ENCODE results near the gene PLEKHJ1. TPM values are rescaled to one million over a fixed set of nuclear protein-coding genes. Genes with fewer than 3 reads are reported as not detected.

PLEKHJ1 gene
- total RNA-seq, 1 experiment from 2014 or later, result 119 TPM

- intact Hi-C loops (cut with micrococcal nuclease; ENCODE audit: unreplicated experiment), result no loop called here
- POLR2A ChIA-PET, result no interaction called here
- H3K4me3 ChIP-seq (ENCODE audit: low read depth, low read length), result no peak overlapping the region
- TF ChIP-seq, protein P1, sequence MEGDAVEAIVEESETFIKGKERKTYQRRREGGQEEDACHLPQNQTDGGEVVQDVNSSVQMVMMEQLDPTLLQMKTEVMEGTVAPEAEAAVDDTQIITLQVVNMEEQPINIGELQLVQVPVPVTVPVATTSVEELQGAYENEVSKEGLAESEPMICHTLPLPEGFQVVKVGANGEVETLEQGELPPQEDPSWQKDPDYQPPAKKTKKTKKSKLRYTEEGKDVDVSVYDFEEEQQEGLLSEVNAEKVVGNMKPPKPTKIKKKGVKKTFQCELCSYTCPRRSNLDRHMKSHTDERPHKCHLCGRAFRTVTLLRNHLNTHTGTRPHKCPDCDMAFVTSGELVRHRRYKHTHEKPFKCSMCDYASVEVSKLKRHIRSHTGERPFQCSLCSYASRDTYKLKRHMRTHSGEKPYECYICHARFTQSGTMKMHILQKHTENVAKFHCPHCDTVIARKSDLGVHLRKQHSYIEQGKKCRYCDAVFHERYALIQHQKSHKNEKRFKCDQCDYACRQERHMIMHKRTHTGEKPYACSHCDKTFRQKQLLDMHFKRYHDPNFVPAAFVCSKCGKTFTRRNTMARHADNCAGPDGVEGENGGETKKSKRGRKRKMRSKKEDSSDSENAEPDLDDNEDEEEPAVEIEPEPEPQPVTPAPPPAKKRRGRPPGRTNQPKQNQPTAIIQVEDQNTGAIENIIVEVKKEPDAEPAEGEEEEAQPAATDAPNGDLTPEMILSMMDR (IDR thresholded peaks at IDR 0.05; ENCODE audit: insufficient read depth in 1 of 2, low read depth in 1 of 2, low read length in 1 of 2, severe bottlenecking in 1 of 2, unreplicated experiment in 1 of 2), result no peak
- DNase-seq, result no peak
- peaks cover 45% of the 10 kb centered on the region for H3K36me3 Mint-ChIP-seq (ENCODE audit: insufficient read depth, unreplicated experiment)
- no peaks in the 10 kb centered on the region; the same call in none of the 2 replicates for H3K36me3 ChIP-seq (ENCODE audit: control insufficient read depth, insufficient read depth, low read length)
- H3K27me3 ChIP-seq (replicated peaks; ENCODE audit: control insufficient read depth, insufficient read depth, low read length), result no peaks in the 10 kb centered on the region
- no peak overlapping the region for H3K27ac Mint-ChIP-seq (ENCODE audit: unreplicated experiment)
- BruUV-seq (replicated peaks), result no TSS peak
- no peaks in the 10 kb centered on the region for H3K9me3 Mint-ChIP-seq (ENCODE audit: unreplicated experiment)
- CTCF ChIA-PET, result no interaction called here
- no peaks in the 10 kb centered on the region for H3K9me3 ChIP-seq
- no peaks in the 10 kb centered on the region for H3K27me3 Mint-ChIP-seq (ENCODE audit: insufficient read depth, unreplicated experiment)
- peaks cover 10% of the 10 kb centered on the region for H3K4me1 ChIP-seq
- H3K4me3 Mint-ChIP-seq (ENCODE audit: unreplicated experiment), result no peak overlapping the region
- peaks cover 12% of the 10 kb centered on the region for H3K4me1 Mint-ChIP-seq (ENCODE audit: low read depth, unreplicated experiment)
Observed at GRCh38 chr19:2185734-2186070, 50.4 kb downstream of the PLEKHJ1 start.

- Mint-ChIP-seq H3K9me3 (ENCODE audit: unreplicated experiment) (no peaks in the 10 kb centered on the region), H3K36me3 (ENCODE audit: insufficient read depth, unreplicated experiment) (peaks cover 45% of the 10 kb centered on the region), H3K4me3 (ENCODE audit: unreplicated experiment) (no peak overlapping the region), H3K4me1 (ENCODE audit: low read depth, unreplicated experiment) (peaks cover 12% of the 10 kb centered on the region), H3K27me3 (ENCODE audit: insufficient read depth, unreplicated experiment) (no peaks in the 10 kb centered on the region), H3K27ac (ENCODE audit: unreplicated experiment) (no peak overlapping the region)
- BruUV-seq (replicated peaks), result no TSS peak
- ChIA-PET CTCF (no interaction called here), POLR2A (no interaction called here)
- Histone ChIP-seq H3K27me3 (replicated peaks; ENCODE audit: control insufficient read depth, insufficient read depth, low read length) (no peaks in the 10 kb centered on the region), H3K36me3 (ENCODE audit: control insufficient read depth, insufficient read depth, low read length) (no peaks in the 10 kb centered on the region; the same call in none of the 2 replicates), H3K9me3 (no peaks in the 10 kb centered on the region), H3K4me3 (ENCODE audit: low read depth, low read length) (no peak overlapping the region), H3K4me1 (peaks cover 10% of the 10 kb centered on the region)
- TF ChIP-seq, protein P1 (IDR thresholded peaks at IDR 0.05; ENCODE audit: insufficient read depth in 1 of 2, low read depth in 1 of 2, low read length in 1 of 2, severe bottlenecking in 1 of 2, unreplicated experiment in 1 of 2), result no peak
- no peak for DNase-seq
- intact Hi-C loops (cut with micrococcal nuclease; ENCODE audit: unreplicated experiment), result no loop called here
Observed at GRCh38 chr19:2184422-2184975, 51.6 kb downstream of the PLEKHJ1 start.

Small RNA genes lying within 50 kb of the gene (microRNA-seq; reads per million reads assigned to microRNA genes)
- gene MIR1227 (5.0 reads per million, percentile 34 among the genes with 10 or more reads in this experiment), gene MIR4321 (not detected)

Other genes with a start within 250 kb of the PLEKHJ1 start
- 47.0 and 52.2 TPM in 2 replicates for gene BTBD2, start 220.6 kb downstream of the PLEKHJ1 start, total RNA-seq (2022)
- 136 and 162 TPM in 2 replicates for gene MKNK2, start 185.1 kb downstream of the PLEKHJ1 start, total RNA-seq (2022)
- gene MOB3A, start 140.0 kb downstream of the PLEKHJ1 start, total RNA-seq (2022), result 10.8 and 11.7 TPM in 2 replicates
- 1.1 and 1.6 TPM in 2 replicates for gene IZUMO4, start 139.4 kb downstream of the PLEKHJ1 start, total RNA-seq (2022)
- gene AP3D1, start 84.8 kb downstream of the PLEKHJ1 start, total RNA-seq (2022), result 150 and 151 TPM in 2 replicates
- gene DOT1L, start 72.4 kb downstream of the PLEKHJ1 start, total RNA-seq (2022), result 51.8 and 55.6 TPM in 2 replicates
- 129 and 135 TPM in 2 replicates for gene SF3A2, start 495 bp upstream of the PLEKHJ1 start, total RNA-seq (2022)
- 19.3 and 19.4 TPM in 2 replicates for gene AMH, start 13.0 kb upstream of the PLEKHJ1 start, total RNA-seq (2022)
- gene JSRP1, start 20.1 kb upstream of the PLEKHJ1 start, total RNA-seq (2022), result not detected in 2 replicates
- not detected in 2 replicates for gene PEAK3, start 45.8 kb upstream of the PLEKHJ1 start, total RNA-seq (2022)
- 1.3 and 1.4 TPM in 2 replicates for gene LINGO3, start 71.8 kb upstream of the PLEKHJ1 start, total RNA-seq (2022)
- 141 and 152 TPM in 2 replicates for gene LSM7, start 92.3 kb upstream of the PLEKHJ1 start, total RNA-seq (2022)
- gene SPPL2B, start 92.4 kb upstream of the PLEKHJ1 start, total RNA-seq (2022), result 90.6 and 92.3 TPM in 2 replicates
- gene TMPRSS9, start 123.9 kb upstream of the PLEKHJ1 start, total RNA-seq (2022), result 0.49 and 0.66 TPM in 2 replicates
- 200 and 217 TPM in 2 replicates for gene TIMM13, start 191.3 kb upstream of the PLEKHJ1 start, total RNA-seq (2022)
- 128 and 130 TPM in 2 replicates for gene LMNB2, start 220.6 kb upstream of the PLEKHJ1 start, total RNA-seq (2022)
- gene GADD45B, start 239.8 kb upstream of the PLEKHJ1 start, total RNA-seq (2022), result 20.2 and 23.8 TPM in 2 replicates

Measured in Caco-2 (cell line).